Osteoblast (primary cell): ENCODE measurements around the gene NUP93. TPM values are rescaled to one million over a fixed set of nuclear protein-coding genes. Genes with fewer than 3 reads are reported as not detected.
A peak's percentile ranks its signal among the peaks of the same experiment; 100 is the strongest.

ENCODE experiments used
- DNase-seq: peaks from one replicate; pipeline ENCODE4 v3.0.0; 2011; ENCODE audit warnings: low spot score, mixed read lengths; ENCODE audit not compliant: insufficient read length; ENCODE audit errors: missing footprints
- H2AFZ ChIP-seq: 2 replicates; pipeline ENCODE4 v1.6.0; 2011; ENCODE audit warnings: mild to moderate bottlenecking, low read length
- H3K27ac ChIP-seq: 2 replicates; pipeline ENCODE4 v1.5.1; 2011; ENCODE audit warnings: mild to moderate bottlenecking, low read depth, low read length, moderate library complexity
- H3K27me3 ChIP-seq: 2 replicates; pipeline ENCODE4 v1.6.0; 2012; ENCODE audit warnings: mild to moderate bottlenecking, control low read depth, inconsistent platforms, low read length, moderate library complexity; ENCODE audit not compliant: insufficient read depth
- H3K36me3 ChIP-seq: 2 replicates; pipeline ENCODE4 v1.5.1; 2011; ENCODE audit warnings: mild to moderate bottlenecking, low read length, control low read depth, moderate library complexity; ENCODE audit not compliant: insufficient read depth
- H3K4me1 ChIP-seq: 2 replicates; pipeline ENCODE4 v1.5.1; 2011; ENCODE audit warnings: mild to moderate bottlenecking, low read length, control low read depth, moderate library complexity; ENCODE audit not compliant: insufficient read depth
- H3K4me2 ChIP-seq: 2 replicates; pipeline ENCODE4 v1.6.0; 2011; ENCODE audit warnings: mild to moderate bottlenecking, low read length; ENCODE audit not compliant: insufficient read depth
- H3K4me3 ChIP-seq: fragments of 200-600 bp; sonication (generic); 3 replicates; pipeline ENCODE4 v1.5.1; 2012; ENCODE audit warnings: mild to moderate bottlenecking, low read length, inconsistent platforms; ENCODE audit not compliant: insufficient read depth
- H3K79me2 ChIP-seq: 2 replicates; pipeline ENCODE4 v1.6.0; 2012; ENCODE audit warnings: mild to moderate bottlenecking, low read length, control low read depth, inconsistent platforms; ENCODE audit not compliant: insufficient read depth
- H3K9me3 ChIP-seq: 2 replicates; pipeline ENCODE4 v1.5.1; 2011; ENCODE audit warnings: low read depth, low read length, control low read depth
- H4K20me1 ChIP-seq: 2 replicates; pipeline ENCODE4 v1.6.0; 2012; ENCODE audit warnings: mild to moderate bottlenecking, low read length, control low read depth; ENCODE audit not compliant: insufficient read depth
- CTCF ChIP-seq: IDR thresholded peaks from 2 replicates; pipeline ENCODE4 v1.5.1; 2011; ENCODE audit warnings: mild to moderate bottlenecking, low read depth, low read length, moderate library complexity; ENCODE audit errors: extremely low read depth
- total RNA-seq: library from RNA; depleted of rRNA; stranded (reverse); fragments of >200 nt; gene quantifications from 2 replicates; pipeline ENCODE4 v1.2.3, GENCODE V29; 2012

The NUP93 gene
- total RNA-seq, 1 donor = 40.5 TPM

DNA sequence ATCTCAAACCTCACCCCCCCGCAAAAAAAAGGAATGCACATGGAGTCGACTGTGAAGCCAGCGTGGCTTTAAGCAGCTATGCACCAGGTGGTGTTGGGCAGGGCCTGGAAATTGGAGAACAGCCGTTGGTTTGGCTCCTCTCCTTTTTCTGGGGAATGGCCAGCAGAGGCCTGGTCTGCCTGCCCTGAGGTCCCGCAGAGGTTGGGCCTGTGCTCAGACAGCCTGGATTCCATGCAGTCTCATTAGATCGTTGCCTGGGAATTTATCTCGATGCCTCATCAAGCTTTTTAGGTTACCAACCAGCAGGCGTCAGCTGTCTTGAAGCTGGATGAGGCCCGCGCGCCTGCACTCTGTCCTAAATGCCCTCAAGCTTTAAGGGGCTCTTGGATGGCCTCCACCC is 144.9 kb downstream of the NUP93 start:
- DNase-seq = peak; percentile 75
- Histone ChIP-seq H3K4me2 (no peak overlapping the region), H3K27ac (no peak overlapping the region), H3K4me1 (no peaks in the 10 kb centered on the region), H3K27me3 (no peaks in the 10 kb centered on the region), H3K4me3 (no peak overlapping the region), H2AFZ (no peak overlapping the region), H3K9me3 (no peaks in the 10 kb centered on the region), H3K36me3 (no peaks in the 10 kb centered on the region), H3K79me2 (no peaks in the 10 kb centered on the region), H4K20me1 (no peaks in the 10 kb centered on the region)
- TF ChIP-seq CTCF = no peak

GRCh38 chr16:56876048-56876447 is 146.1 kb downstream of the NUP93 start:
- H3K4me1 ChIP-seq = no peaks in the 10 kb centered on the region
- no peak overlapping the region for H3K4me3 ChIP-seq
- H4K20me1 ChIP-seq = no peaks in the 10 kb centered on the region
- H3K27ac ChIP-seq = no peak overlapping the region
- no peak for DNase-seq
- H3K79me2 ChIP-seq = no peaks in the 10 kb centered on the region
- no peaks in the 10 kb centered on the region for H3K36me3 ChIP-seq
- H3K4me2 ChIP-seq = no peak overlapping the region
- H2AFZ ChIP-seq = no peak overlapping the region
- H3K9me3 ChIP-seq = no peaks in the 10 kb centered on the region
- H3K27me3 ChIP-seq = no peaks in the 10 kb centered on the region
- no peak for TF ChIP-seq CTCF

- no peaks in the 10 kb centered on the region for H4K20me1 ChIP-seq
- H3K79me2 ChIP-seq = no peaks in the 10 kb centered on the region
- no peak for TF ChIP-seq CTCF
- H3K4me3 ChIP-seq = no peak overlapping the region
- H3K9me3 ChIP-seq = no peaks in the 10 kb centered on the region
- DNase-seq = peak; percentile 54
- H2AFZ ChIP-seq = no peak overlapping the region
- H3K4me2 ChIP-seq = no peak overlapping the region
- H3K27ac ChIP-seq = no peak overlapping the region
- H3K27me3 ChIP-seq = no peaks in the 10 kb centered on the region
- no peaks in the 10 kb centered on the region for H3K4me1 ChIP-seq
- no peaks in the 10 kb centered on the region for H3K36me3 ChIP-seq
Measured at GRCh38 chr16:56877486-56878182, 147.7 kb downstream of the NUP93 start.

DNA sequence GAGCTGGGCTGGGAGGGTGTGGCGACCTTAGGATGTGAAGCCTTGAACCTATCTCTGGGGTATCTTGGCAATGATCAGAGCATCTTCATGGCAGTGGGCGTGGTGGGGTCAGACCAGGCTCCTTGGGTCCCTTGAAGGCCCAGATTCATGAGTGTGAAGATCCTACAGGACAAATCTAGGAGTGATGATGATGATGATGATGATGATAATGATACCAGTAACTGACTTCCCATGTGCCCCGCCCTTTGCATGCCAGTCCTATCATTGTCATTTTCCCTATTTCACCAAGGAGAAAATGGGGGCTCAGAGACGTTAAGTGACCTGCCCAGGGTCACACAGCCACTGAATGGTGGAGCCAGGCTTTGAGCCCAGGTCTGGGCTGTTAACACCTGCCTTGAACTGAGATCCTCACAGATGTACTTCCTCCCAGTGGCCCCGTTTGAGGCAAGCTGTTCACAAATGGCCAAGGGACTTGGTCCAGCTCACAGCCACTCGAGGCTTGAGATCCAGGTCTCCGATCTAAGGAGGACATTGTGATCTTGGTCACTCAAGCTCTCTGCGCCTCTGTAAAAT is 148.4 kb downstream of the NUP93 start:
- TF ChIP-seq CTCF = no peak
- no peak overlapping the region for H3K4me3 ChIP-seq

More for the DNA sequence above, 148.4 kb downstream of the NUP93 start:
- H3K27ac ChIP-seq = no peak overlapping the region
- H2AFZ ChIP-seq = no peak overlapping the region
- H3K79me2 ChIP-seq = no peaks in the 10 kb centered on the region
- H4K20me1 ChIP-seq = no peaks in the 10 kb centered on the region
- DNase-seq = peak; percentile 63
- no peak overlapping the region for H3K4me2 ChIP-seq
- H3K27me3 ChIP-seq = no peaks in the 10 kb centered on the region
- H3K4me1 ChIP-seq = no peaks in the 10 kb centered on the region
- H3K9me3 ChIP-seq = no peaks in the 10 kb centered on the region
- no peaks in the 10 kb centered on the region for H3K36me3 ChIP-seq
